ENCODE data around the gene TMEM218. TPM values are rescaled to one million over a fixed set of nuclear protein-coding genes. Genes with fewer than 3 reads are reported as not detected.

The TMEM218 gene
- total and polyA plus RNA-seq, 10 of the 15 experiments (the other 5 are each of a cell fraction or from before 2014, with no cell fraction given): 11.2 to 50.3 (median 28.8) TPM

- ChIA-PET POLR2A (interaction anchor here (0.9 kb wide), 1 partner anchor 10 kb away, joined by 3 read pairs; no protein-coding TSS in a partner anchor), RAD21 (ENCODE audit: unreplicated experiment) (interaction anchor here (1.5 kb wide), 1 partner anchor 48 kb away, joined by 3 read pairs; no protein-coding TSS in a partner anchor), SMC1A (ENCODE audit: uncharacterized antibody, unreplicated experiment) (interaction anchor here (1.0 to 1.6 kb wide), 3 partner anchors 9 to 95 kb away, joined by 3 to 5 read pairs (median 3); no protein-coding TSS in a partner anchor), CTCF (interaction anchor here (0.6 to 1.5 kb wide), 2 partner anchors 10 to 14 kb away, joined by 4 read pairs; no protein-coding TSS in a partner anchor)
- H4K20me1 ChIP-seq (ENCODE audit: control insufficient read depth, insufficient read depth): no peaks in the 10 kb centered on the region
- no peaks in the 10 kb centered on the region for H3K79me2 ChIP-seq (ENCODE audit: control insufficient read depth, insufficient read depth, low read length)
- H3K4me2 ChIP-seq (ENCODE audit: control insufficient read depth, insufficient read depth): no peak overlapping the region
- WGBS (ENCODE audit: insufficient coverage, insufficient replicate concordance, low lambda C conversion rate, missing lambda C conversion rate): 82% methylated on average over 4 of the region's 4 CpGs
- TF ChIP-seq CREM (IDR thresholded peaks at IDR 0.05; ENCODE audit: low read depth) (no peak), POLR2A (IDR thresholded peaks at IDR 0.05; ENCODE audit: low read depth, low read length) (no peak), CHD1 (IDR thresholded peaks at IDR 0.05; ENCODE audit: low read depth, low read length) (no peak), BHLHE40 (IDR thresholded peaks at IDR 0.05; ENCODE audit: borderline replicate concordance in 1 of 2, low read depth in 2 of 2, low read length in 1 of 2) (no peak), RB1 (IDR thresholded peaks at IDR 0.05; ENCODE audit: borderline replicate concordance) (no peak), FOXM1 (IDR thresholded peaks at IDR 0.05; ENCODE audit: low read depth, low read length) (no peak), ASH2L (IDR thresholded peaks at IDR 0.05; ENCODE audit: borderline replicate concordance, low read depth) (no peak), CEBPZ (IDR thresholded peaks at IDR 0.05; ENCODE audit: low read depth, low read length) (no peak), PML (IDR thresholded peaks at IDR 0.05; ENCODE audit: low read length) (no peak), TARDBP (IDR thresholded peaks at IDR 0.05; ENCODE audit: borderline replicate concordance) (no peak), HDGF (IDR thresholded peaks at IDR 0.05) (no peak)
- TF ChIP-seq, protein P1, sequence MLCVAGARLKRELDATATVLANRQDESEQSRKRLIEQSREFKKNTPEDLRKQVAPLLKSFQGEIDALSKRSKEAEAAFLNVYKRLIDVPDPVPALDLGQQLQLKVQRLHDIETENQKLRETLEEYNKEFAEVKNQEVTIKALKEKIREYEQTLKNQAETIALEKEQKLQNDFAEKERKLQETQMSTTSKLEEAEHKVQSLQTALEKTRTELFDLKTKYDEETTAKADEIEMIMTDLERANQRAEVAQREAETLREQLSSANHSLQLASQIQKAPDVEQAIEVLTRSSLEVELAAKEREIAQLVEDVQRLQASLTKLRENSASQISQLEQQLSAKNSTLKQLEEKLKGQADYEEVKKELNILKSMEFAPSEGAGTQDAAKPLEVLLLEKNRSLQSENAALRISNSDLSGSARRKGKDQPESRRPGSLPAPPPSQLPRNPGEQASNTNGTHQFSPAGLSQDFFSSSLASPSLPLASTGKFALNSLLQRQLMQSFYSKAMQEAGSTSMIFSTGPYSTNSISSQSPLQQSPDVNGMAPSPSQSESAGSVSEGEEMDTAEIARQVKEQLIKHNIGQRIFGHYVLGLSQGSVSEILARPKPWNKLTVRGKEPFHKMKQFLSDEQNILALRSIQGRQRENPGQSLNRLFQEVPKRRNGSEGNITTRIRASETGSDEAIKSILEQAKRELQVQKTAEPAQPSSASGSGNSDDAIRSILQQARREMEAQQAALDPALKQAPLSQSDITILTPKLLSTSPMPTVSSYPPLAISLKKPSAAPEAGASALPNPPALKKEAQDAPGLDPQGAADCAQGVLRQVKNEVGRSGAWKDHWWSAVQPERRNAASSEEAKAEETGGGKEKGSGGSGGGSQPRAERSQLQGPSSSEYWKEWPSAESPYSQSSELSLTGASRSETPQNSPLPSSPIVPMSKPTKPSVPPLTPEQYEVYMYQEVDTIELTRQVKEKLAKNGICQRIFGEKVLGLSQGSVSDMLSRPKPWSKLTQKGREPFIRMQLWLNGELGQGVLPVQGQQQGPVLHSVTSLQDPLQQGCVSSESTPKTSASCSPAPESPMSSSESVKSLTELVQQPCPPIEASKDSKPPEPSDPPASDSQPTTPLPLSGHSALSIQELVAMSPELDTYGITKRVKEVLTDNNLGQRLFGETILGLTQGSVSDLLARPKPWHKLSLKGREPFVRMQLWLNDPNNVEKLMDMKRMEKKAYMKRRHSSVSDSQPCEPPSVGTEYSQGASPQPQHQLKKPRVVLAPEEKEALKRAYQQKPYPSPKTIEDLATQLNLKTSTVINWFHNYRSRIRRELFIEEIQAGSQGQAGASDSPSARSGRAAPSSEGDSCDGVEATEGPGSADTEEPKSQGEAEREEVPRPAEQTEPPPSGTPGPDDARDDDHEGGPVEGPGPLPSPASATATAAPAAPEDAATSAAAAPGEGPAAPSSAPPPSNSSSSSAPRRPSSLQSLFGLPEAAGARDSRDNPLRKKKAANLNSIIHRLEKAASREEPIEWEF (IDR thresholded peaks at IDR 0.05; ENCODE audit: insufficient replicate concordance, low read depth, low read length): no peak
- TF ChIP-seq, protein P2, sequence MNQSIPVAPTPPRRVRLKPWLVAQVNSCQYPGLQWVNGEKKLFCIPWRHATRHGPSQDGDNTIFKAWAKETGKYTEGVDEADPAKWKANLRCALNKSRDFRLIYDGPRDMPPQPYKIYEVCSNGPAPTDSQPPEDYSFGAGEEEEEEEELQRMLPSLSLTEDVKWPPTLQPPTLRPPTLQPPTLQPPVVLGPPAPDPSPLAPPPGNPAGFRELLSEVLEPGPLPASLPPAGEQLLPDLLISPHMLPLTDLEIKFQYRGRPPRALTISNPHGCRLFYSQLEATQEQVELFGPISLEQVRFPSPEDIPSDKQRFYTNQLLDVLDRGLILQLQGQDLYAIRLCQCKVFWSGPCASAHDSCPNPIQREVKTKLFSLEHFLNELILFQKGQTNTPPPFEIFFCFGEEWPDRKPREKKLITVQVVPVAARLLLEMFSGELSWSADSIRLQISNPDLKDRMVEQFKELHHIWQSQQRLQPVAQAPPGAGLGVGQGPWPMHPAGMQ (IDR thresholded peaks at IDR 0.05; ENCODE audit: borderline replicate concordance): no peak
- no peak overlapping the region for H3K9ac ChIP-seq (ENCODE audit: control insufficient read depth, insufficient read depth, low read length)
- peaks cover 4% of the 10 kb centered on the region; the same call in 1 of the 2 replicates for H3K4me1 ChIP-seq (ENCODE audit: control insufficient read depth, insufficient read depth, low read length)
- no peaks in the 10 kb centered on the region for H3K9me3 ChIP-seq (replicated peaks; ENCODE audit: control insufficient read depth, insufficient read depth, low read length)
- H3K27me3 ChIP-seq (replicated peaks in 1 of 2; ENCODE audit: control insufficient read depth in 2 of 2, insufficient read depth in 2 of 2, low read length in 1 of 2): no peaks in the 10 kb centered on the region; a peak in 1 of 4 replicates
- no peak overlapping the region for H3K27ac ChIP-seq (ENCODE audit: control insufficient read depth, insufficient read depth)
- H3K4me3 ChIP-seq: no peak overlapping the region
- ATAC-seq: no peak
- DNase-seq (ENCODE audit: low read depth, low spot score): no peak
- FAIRE-seq: no peak
- intact Hi-C loops (cut with micrococcal nuclease; ENCODE audit: unreplicated experiment) (loop anchor here (5.0 kb wide), 1 partner anchor 81 kb away; no protein-coding TSS in a partner anchor), in situ Hi-C loops (cut with MboI) (no loop called here)
- no peaks in the 10 kb centered on the region for H3K36me3 ChIP-seq (ENCODE audit: control insufficient read depth in 2 of 2, insufficient read depth in 2 of 2, low read length in 1 of 2)
- BruUV-seq (replicated peaks): no TSS peak
- H2AFZ ChIP-seq (ENCODE audit: control insufficient read depth, low read depth, low read length): no peak overlapping the region
Observed at GRCh38 chr11:125061281-125061680, 50.1 kb downstream of the TMEM218 start.
